ENCODE results near the gene OR6N1. TPM values are rescaled to one million over a fixed set of nuclear protein-coding genes. Genes with fewer than 3 reads are reported as not detected.
A peak's percentile ranks its signal among the peaks of the same experiment; 100 is the strongest.

OR6N1 gene
- total and polyA plus RNA-seq, 9 of the 15 experiments (the other 6 are each of a cell fraction or from before 2014, with no cell fraction given), result 0.01 to 0.07 TPM; not detected in 7

- TF ChIP-seq ATF4 (CRISPR knock-in tag; IDR thresholded peaks at IDR 0.05) (peak; percentile 20; the same call in 1 of the 2 replicates), GATA2 (CRISPR knock-in tag; IDR thresholded peaks at IDR 0.05) (0 out of 2 replicates have a peak, but pooled peaks have one; percentile 52), HINFP (tag; conservative IDR thresholded peaks at IDR 0.05; ENCODE audit: low read depth) (0 out of 2 replicates have a peak, but pooled peaks have one; percentile 49), E2F3 (CRISPR knock-in tag; IDR thresholded peaks at IDR 0.05) (no peak), SMARCA5 (IDR thresholded peaks at IDR 0.05) (no peak), BRF1 (IDR thresholded peaks at IDR 0.05; ENCODE audit: borderline replicate concordance, extremely low read depth, insufficient read length) (no peak), MEF2D (tag; conservative IDR thresholded peaks at IDR 0.05; ENCODE audit: low read depth) (peak; percentile 64; the same call in 1 of the 2 replicates), HMGXB4 (CRISPR knock-in tag; IDR thresholded peaks at IDR 0.05) (no peak), ZNF668 (CRISPR knock-in tag; IDR thresholded peaks at IDR 0.05) (0 out of 2 replicates have a peak, but pooled peaks have one; percentile 61), SMARCA4 (IDR thresholded peaks at IDR 0.05) (0 out of 2 replicates have a peak, but pooled peaks have one; percentile 45), ZNF449 (CRISPR knock-in tag; IDR thresholded peaks at IDR 0.05) (0 out of 2 replicates have a peak, but pooled peaks have one; percentile 11), PTTG1 (tag; IDR thresholded peaks at IDR 0.05; ENCODE audit: low read depth) (no peak), GTF2A2 (tag; IDR thresholded peaks at IDR 0.05) (peak; percentile 80), ZNF512 (tag; IDR thresholded peaks at IDR 0.05) (no peak)
Observed at GRCh38 chr1:158818560-158818959, 46.6 kb upstream of the OR6N1 start (continued).

Data from K562 (cell line).